SIG-M5 treated with dmso at 0.1 percent for 504 hours (cell line): ENCODE data around the gene TFE3.

Experiments used
- DNase-seq: peaks from one replicate; lab custom pipeline; 2025; ENCODE audit not compliant: unreplicated experiment; lab: John Stamatoyannopoulos, UW

The TFE3 gene

DNA sequence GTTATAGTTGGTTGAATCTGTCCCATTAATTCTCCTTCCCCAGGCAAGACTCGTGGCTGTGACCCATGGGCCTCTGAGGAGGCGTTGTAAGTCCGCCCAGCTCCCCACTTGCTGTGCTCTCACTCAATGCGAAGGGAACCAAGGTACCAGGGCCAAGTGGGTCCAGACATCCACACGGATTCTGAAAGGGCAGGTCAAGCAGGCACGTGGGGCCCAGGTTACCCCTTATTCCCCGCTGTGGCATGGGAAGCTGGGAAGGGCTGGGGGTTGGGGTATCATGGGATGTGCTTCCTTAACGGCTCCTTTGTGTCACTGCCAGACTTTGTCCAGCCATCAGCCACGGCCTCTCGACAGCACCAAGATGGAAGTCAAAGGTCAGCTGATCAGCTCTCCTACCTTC is 18.8 kb upstream of the TFE3 start:
- DNase-seq, result no peak

DNA sequence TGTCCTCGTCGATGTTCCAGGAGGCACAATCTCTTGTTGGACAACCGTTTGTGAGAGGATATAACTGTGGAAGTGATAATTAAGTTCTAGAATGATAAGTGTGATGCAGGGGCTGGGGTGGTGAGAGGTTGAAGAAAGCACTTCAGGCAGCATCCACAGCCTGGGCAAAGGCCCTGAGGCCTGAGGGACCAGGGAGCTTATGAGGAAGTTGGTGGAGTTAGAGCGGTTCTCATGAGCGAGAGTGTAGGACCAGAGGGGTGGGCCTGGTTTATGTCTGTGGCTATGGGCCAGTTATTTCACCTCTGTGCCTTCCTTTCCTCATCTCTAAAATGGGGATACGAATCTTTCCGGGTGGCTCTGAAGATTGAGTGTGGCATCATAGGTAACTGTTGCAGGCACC is 18.3 kb upstream of the TFE3 start:
- no peak for DNase-seq

DNA sequence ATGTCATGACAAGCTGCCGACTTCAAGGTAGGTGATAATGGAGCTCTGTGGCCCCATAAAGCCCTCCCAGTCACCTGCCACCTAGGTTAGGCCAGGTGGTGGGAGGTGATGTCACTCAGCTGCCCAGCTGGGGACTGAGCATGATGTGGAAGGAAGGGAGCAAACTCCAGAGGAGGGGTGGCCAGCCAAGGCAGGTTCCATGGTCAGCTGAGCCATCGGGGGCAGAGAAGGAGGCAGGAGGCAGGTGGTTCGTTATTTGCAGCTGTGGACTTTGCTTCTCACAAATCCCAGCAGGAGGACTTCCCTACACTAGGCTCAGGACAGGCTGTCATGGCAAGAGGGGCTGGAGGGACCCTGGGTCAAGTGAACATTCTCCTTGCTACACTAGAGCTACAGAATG is 17.8 kb upstream of the TFE3 start:
- DNase-seq, result no peak

DNA sequence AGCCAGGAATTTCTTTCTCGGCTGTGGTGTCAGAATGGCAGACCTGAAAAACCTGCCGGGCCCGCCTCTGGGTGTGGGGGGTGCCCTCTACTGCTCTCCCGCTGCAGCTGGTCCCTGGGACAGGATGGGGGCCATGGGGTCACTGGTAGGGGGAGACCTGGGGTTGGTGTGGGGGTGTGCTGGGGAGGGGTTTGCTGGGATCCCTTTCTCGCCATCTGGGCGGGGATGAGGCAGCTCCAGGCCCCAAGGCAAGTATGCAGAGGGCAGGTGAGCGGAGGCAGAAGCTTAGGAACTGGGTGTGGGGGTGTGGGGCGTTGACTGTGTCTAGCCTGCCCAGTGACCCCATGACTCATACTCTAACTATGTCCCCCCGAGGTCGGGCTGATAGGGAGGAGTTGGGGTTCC is 16.5 kb upstream of the TFE3 start:
- no peak for DNase-seq

DNA sequence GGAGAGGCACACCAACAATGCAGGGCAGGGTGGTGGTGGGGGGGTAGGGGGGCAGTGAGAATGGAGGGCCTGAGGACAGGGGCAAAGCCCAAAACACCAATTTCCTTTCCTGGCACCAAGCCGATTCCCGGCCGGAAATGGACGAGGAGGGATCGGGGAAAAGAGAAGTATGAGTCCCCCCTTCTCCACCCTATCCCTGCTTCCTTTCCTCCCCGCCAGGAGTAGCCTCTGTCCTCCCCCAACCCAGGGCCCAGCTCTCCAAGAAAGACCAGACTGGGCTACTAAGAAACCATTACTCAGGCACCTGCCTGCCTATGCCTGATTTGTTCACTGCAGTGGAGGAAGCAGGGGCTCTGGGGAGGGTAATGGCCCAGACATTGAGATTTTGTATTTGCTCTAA is 16.0 kb upstream of the TFE3 start:
- DNase-seq, result no peak

DNA sequence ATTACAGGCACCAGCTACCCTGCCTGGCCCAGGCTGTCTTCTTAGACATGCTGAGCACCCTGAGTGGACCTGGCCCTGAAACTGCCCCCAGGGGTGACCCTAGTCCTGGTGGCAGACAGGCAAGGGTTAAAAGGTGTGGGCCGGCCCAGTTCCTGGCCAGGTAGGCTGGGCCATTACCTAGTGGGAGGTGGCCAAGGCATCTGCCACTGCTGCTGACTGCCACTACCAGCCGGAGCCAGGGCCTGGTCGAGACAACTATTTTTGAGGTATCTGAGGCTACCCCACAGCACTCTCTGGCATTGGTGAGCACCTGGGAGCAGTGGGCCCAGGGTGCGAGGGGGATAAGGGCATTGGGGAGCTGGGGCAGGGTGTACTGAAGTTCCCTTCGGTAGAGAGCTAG is 15.6 kb upstream of the TFE3 start, which contains the start of gene CCDC120:
Gene CCDC120, plus strand, starts transcription at position 206 of the 400 bp plus-strand sequence. CDS start 3,043 bp downstream, outside the sequence.
- no peak for DNase-seq

DNA sequence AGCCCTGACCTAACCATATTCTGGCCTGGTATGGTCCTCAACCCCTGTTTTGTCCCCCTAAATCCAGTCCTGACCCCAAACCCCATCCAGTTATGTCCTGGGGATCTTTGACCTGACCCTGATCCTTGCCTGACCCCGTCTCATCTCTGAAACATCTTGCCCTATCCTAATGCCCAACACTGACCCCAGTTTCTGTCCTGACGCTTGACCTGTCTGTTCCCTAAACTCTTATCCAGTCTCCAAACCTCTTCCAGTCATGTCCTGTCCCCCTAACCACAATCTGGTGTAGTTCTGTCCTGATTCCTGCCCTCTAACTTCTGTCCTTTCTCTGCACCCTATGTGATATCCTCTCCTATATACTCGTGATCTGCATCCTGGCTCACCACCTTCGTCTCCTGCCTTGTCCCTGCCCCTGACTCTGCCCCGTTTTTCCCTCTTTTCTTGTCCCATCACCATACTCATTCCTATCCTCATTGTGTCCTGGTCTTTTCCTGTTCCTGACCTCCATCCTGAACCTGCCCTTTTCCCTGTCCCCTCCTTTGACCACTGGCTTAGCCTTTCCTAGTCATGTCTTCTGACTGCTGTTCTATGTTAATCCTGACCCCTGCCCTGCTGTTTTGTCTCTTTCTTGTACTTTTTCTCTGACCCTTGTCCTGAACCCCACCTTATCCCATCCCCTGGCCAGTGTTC is 11.1 kb upstream of the TFE3 start:
- DNase-seq, result no peak

DNA sequence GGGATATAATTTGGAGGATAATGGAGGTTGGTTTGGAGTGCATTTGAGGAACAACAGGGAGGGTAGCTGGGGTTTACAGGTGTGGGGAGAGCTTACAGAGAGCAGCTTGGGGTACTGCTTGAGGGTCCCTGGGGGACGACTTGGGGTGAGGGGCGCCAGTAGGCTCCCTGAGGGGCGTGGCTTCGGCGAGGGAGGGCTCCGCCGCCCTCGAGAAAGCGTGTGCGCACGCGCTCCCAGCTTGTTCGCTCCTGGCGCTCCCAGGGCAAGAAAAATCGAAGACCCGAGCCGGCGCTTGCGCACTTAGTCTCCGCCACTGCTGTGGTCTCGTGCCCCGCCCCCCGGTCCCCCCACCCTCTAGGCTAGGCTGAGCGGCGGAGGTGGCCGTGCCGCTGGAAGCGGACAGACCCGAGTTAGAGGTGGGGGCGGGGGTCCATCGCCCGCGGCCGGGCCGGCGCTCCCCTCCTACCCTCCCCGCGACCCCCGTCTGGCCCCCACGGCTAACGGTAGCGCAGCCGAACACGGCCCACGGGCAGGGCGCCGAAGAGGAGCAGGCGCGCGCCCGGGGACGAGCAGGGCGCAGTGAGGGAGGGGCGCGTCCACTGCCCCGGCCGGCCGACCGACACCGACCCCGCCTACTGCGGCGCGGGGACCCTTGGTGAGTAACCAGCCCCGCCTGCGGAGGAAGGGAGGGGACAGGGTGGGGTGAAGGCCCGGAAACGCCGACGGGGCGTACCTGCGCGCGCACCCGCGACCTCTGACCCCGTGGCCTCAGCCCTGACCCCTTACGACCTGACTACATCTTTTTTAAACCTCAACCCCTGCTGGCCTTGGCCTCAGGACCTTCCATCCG is 10.3 kb upstream of the TFE3 start:
- DNase-seq, result peak; percentile 19

DNA sequence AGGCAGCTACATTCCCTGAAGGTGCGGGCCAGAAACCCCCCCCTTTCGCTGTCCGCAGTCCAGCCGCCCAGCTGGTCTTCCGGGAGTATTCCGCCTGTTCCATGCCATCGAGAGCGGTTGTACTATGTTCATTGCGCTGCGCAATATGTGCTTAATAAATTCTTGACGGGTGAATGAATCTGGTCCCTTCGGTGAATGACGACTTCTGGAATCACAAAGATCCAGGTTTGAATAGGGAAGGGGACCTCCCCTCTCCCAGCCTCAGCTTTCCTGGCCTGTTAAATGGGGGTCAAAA is 777 bp upstream of the TFE3 start:
- no peak for DNase-seq

DNA sequence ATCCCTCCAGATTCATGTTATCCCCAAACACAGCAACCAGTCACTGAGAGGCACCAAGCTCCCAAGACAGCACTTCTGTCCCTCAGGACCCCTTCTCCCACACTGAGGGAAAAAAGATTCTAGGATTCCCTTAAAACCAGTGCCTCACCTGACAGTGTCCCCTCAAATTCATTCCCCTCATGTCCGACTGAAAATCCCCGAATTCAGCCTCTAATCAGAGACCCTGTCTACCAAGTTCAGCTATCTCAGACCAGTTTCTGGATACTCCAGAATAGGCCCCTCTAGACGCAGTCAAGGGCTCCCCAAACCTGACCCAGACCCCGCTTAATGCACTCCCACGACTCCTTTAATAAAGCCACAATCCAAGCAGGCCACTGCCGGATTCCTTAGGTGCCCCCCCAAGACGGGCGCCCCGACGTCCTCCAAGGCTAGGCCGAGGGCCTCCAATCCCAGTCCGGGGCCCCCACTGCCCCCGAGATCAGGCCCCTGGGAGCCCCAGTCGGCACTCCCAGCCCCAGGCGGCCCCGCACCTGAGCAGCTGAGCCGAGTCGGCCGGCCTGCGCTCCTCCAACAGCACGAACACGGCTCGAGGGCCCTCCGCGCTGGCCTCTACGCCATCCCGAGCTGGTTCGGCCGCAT is 457 bp downstream of the TFE3 start:
- DNase-seq, result no peak

DNA sequence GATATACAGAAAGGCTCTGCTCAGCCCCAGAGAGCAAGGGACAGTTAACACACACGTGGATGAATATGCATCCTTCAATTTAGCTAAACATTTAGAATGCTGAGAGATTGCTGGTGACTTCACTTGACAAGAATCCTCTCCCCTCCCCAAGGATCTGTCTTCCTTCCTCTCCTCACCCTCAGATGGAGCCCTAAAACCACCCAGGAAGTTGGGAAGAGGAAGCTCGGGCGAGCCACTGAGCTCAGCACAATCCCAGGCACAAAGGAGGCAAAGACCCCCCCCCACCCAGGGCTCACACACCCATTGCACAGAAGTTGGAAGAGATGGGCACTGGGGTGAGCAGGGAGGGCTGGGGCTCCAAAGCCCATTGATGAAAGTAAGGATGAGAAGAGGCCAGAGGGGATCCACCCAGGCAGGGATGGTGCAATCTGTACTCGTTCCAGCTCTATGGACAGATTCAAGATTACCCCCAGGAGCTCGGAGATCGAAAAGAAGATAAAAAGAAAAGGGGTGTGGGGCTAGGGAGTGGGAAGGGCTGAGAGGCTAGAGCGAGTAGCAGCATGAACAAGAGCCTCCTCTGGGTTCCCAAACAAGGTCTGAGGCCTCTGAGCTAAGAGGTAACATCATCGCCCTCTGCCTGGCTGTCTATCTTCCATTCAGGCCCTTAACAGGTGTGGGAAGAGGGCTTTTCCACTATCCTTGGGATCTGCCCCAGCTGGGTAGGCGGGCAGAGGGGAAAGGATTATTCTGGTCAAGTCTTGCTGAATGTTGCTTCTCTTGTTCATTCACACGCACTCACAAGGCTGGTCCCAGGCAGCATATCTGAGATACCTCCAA is 1.2 kb downstream of the TFE3 start:
- peak; percentile 17 for DNase-seq

DNA sequence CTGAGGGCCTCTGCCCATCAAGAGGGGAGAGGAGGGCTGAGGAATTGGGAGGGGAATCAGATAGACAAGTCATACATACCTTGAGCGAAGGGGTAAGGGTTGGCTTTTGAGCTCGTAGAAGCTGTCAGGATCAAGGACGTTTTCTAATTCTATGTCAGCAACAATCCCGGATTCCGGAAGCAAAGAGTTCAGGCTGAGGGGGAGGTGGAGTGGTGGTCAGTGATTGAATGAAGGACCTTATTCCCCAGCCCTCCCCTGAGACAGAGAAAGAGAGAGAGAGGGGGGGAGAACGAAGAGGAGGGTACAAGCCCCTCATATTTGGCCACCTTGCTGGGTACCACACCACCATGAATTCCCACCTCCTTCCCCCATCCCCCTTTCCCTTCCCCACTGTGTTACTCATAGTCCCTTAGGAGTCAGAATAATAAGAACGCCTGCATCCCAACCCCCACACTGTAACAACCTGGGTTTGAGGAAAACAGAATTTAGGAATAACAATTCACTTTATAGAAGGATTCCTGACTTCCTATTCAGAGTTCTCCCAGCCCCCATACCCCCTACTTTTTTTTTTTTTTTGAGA is 2.7 kb downstream of the TFE3 start:
- no peak for DNase-seq

DNA sequence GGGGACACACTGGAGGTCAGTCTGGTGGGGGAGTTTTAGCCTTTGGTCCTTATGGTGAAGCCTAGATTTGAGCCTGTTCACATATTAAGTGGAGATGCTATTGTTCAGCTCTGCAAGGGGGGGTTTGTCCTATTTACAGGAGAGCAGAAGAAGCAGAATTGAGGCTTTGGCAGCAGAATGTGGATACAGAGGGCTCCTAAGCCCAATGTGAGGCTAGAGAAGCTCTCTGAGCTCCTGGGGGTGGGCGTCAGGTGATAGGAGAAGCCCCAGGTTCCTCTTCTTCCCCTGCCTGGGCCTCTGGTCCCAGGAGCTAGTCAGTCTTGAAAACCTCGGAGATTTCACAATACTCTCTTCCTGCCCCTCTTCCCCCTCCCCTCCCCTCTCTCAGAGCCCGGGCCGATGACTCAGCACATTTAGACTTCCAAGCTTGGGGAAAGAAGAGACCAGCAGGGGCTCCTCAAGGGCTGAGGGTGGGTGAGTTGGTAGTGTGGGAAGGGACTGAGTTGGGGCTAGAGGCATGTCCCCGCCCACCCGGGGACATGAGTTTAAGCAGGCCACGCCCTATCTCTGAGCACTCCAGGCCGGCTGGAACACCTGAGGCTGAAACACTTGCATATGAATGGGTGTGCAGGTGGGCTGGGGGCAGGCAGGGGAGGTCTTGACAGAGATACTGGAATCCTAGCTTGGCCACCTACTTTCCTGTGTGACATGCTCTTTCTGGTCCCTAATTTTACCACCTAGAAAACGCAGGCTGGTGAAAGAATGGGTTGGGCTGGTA is 3.4 kb downstream of the TFE3 start:
- peak; percentile 94 for DNase-seq

DNA sequence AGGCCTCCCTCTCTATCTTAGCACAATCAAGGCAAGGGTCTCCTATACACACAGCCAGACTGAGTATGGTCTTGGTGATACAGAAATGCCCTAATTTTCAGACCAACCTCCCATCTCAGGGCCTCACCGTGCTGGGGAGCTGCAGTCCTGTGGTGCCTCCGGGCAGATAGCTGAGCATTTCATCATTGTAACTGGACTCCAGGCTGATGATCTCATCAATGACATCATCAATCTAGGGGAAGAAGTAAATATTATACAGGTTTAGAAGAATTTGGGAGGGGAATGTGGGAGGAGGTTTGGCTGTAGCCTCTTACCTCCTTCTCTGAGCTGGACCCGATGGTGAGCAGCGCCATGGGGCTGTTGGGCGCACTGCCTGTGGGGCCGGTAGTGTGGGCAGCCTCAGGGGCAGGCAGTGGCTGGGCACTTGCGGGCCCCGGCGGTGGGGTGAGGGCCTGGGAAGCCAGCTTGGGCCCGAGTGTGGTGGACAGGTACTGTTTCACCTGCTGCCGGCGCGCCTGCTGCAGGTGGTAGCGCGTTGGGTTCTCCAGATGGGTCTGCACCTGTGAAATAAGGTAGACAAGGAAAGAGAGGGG is 5.2 kb downstream of the TFE3 start:
- DNase-seq, result no peak

DNA sequence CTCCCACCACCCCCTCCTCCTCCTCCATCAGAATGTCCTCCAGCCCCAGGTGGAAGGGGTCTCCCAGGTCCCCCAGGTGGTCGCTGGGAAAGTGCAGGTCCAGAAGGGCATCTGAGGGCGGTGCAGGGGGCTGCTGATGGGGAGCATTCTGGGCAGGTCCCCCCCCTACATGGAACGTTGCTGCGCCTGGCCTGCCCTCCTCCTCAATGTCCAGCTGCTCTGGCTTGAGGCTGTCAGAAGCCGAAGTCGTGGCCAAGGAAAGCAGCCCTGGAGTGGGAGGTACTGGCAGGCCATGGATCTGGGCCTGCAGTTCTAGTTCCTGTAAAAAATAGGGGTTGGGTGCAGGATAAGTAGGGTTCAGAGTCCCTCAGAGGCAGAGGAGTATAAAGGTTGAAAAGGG is 12.9 kb downstream of the TFE3 start:
- no peak for DNase-seq

DNA sequence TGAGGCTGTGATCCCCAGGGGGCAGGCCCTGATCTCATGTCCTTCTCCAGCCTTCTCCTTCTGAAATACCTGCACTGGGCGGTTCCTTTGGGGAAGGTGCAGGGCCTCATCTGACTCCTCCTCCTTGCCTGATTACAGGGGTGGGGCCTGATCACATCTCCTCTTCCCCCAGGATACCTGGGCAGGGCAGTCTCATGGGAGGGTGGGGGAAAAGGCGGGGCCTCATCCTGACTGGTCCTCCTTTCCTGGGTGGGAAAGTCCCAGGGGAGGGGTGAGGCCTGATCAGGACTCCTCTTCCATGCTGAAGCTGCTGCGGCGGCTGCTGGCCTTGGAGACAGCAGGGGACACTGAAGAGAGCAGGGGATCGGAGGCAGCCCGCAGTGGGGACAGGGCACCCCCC is 13.3 kb downstream of the TFE3 start:
- DNase-seq, result no peak

DNA sequence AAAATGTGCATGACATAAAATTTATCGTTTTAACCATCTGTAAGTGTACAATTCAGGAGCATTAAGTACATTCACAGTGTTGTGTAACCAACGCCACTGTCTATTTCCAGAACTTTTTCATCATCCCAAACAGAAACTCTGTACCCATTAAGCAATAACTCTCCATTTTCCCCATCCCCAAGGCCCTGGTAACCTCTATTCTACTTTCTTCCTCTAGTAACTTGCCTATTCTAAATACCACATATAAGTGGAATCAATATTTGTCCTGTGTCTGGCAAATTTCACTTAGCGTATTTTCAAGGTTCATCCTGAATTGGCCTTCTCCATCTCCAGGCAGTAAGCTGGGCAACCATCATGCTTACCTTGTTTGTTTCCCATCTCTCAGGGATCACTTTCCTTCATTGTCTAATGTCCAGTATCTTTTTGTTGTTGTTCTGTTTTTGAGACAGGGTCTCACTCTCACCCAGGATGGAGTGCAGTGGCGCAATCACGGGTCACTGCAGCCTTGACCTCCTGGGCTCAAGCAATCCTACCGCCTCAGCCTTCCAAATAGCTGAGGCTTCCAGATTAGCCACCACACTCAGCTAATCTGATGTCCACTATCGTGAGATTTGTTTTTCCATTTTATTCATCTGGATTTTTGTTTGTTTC is 23.4 kb downstream of the TFE3 start:
- peak; percentile 77 for DNase-seq

DNA sequence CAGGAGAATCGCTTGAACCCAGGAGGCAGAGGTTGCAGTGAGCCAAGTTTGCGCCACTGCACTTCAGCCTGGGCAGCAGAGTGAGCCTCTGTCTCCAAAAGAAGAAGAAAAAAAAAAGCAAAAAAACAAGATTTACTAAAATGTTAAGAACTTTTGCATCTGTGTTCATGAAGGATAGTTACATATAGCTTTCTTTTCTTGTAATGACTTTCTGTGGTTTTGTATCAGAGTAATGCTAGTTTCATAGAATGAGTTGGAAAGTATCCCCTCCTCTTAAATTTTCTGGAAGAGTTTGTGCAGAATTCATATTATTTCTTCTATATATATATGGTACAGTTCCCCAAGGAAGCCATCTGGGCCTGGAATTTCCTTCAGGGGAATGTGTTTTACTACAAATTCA is 24.1 kb downstream of the TFE3 start:
- no peak for DNase-seq

DNA sequence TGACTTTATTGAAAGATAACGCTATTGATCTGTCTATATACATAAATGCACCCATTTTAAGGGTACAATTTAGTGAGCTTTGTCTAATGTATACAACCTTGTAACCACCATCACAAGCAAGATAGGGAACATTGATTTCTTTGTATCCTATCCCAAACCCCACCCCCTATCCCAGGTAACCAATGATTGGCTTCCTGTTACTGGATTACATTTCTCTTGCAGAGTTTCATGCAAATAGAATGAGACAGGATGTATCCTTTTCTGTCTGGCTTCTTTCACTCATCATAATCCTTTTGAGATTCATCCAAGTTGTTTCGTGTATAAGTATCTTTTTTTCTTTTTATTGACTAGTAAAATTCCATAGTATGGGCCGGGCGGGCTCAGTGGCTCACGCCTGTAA is 39.5 kb downstream of the TFE3 start:
- no peak for DNase-seq
